Activated CD4-positive, alpha-beta T cell treated with anti-CD3 and anti-CD28 coated beads for 48 hours (primary cell): ENCODE data around the gene NRTN.
"Not testable (repeated sequence)": the region's sequence is repeated elsewhere in the genome, so short reads cannot be mapped to it uniquely, and the experiment has no call there.

Experiments used
- DNase-seq: peaks from one replicate; pipeline ENCODE4 v3.0.0-alpha.2; 2020

NRTN gene, protein sequence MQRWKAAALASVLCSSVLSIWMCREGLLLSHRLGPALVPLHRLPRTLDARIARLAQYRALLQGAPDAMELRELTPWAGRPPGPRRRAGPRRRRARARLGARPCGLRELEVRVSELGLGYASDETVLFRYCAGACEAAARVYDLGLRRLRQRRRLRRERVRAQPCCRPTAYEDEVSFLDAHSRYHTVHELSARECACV

DNA sequence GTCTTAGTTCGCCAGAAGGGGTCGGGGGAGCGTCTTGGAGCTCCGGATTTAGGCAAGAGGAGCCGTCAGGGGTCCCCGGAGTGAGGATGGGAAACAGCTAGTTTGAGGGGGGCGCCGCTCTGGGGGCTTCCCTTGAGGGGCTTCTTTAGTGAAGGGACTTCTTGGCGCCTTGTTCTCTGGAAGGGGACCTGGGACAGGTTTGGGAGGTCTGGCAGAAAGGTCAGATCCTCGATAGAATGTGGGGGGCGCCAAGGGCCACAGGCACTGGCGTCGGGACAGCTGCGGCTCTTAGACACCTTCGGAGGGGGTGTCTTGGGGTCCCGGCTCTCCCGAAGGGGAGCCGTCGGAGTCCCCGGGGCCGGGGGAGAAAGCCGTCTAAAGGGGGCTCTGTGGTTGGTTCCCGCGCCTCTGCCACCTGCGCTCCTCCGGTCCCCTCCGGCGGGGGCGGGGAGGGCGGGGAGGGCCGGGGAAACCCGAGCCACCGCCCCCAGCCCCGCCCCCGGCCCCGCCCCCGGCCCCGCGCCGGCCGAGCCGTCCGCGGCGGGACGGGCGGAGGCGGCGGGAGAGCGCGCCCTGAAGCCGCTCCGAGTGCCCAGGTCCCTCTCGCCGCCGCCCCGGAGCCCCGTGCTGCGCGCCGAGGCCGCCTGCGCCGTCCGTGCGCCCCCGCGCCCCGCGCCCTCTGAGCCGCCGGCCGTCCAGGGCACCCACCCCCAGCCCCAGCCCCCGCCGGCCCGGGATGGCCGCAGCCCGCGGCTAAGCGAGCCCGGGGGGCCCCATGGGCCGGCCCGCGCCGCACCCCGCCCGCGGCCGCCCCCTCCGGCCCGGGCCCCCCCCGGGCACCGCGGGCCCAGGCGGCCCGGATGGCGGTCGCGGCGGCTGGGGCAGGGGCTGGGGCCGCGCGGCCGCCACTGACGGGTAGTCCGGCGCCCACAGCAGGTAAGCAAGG lies at the start of gene NRTN:
TSS of gene NRTN (plus strand) at position 552 of the 946 bp plus-strand sequence. CDS start 19,099 bp downstream, outside the sequence.
- DNase-seq: peak; percentile 44

DNA sequence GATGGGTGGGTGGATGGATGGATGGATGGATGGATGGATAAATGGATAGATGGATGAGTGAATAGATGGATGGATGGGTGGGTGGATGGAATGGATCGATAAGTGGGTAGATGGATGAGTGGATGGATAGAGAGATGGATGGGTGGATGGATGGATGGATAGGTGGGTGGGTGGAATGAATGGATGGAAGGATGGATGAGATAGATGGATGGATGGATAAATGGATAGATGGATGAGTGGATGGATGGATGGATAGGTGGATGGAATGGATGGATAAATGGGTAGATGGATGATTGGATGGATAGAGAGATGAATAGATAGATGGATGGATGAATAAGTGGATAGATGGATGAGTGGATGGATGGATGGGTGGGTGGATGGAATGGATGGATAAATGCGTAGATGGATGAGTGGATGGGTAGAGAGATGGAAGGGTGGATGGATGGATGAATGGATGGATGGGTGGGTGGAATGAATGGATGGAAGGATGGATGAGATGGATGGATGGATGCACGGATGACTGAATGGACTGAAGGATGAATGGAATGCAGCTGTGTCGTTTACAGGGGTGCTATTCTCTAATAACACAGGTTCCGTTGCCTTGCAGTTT lies 42.2 kb upstream of the NRTN start:
- no peak for DNase-seq

- no peak for DNase-seq
Measured at GRCh38 chr19:5765220-5765619, 39.6 kb upstream of the NRTN start.

GRCh38 chr19:5767949-5768348 lies 36.9 kb upstream of the NRTN start:
- no peak for DNase-seq

DNA sequence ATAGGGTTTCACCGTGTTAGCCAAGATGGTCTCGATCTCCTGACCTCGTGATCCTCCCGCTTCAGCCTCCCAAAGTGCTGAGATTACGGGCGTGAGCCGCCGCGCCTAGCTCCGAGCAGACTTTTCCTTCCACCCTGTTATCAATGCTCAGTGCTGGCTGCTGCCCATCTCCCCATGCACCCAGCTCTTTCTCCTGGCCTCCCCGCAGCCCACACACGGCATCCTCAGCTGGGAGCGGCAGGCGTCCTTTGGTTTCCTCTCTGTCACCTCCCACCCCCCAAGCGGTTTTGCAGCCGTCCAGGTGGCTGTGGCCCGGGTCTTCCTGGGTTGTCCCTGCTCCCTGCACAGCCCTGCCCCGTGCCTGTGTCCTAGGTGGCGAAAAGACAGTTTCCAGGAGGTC lies 32.5 kb upstream of the NRTN start:
- DNase-seq: no peak

- DNase-seq: no peak
Measured at GRCh38 chr19:5773276-5773675, 31.6 kb upstream of the NRTN start.

GRCh38 chr19:5774921-5775320 lies 29.9 kb upstream of the NRTN start:
- no peak for DNase-seq

GRCh38 chr19:5775668-5776309 lies 29.1 kb upstream of the NRTN start:
- DNase-seq: no peak

- no peak for DNase-seq
Measured at GRCh38 chr19:5778402-5778801, 26.5 kb upstream of the NRTN start.

- not testable (repeated sequence) for DNase-seq
Measured at GRCh38 chr19:5780916-5781315, 24.0 kb upstream of the NRTN start.

DNA sequence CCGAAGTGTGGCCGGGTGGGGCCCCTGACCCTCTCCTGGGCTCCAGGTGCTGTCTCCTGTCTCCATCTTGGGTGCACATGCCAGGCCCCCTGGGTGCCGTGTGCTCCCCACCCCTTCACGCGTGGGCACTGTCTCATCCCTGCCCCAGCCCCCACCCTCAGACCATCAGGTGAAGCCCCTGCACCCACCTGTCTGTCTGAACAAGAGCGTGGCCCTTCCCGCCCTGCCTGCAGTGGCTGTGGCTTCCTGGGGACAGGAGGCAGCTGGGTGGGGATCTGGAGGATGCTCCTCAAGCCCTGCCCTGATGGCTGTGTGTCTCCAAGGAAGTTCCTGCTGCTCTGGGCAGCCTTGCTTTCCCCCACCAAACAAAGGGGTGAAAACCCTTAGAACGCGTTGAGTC lies 22.5 kb upstream of the NRTN start:
- no peak for DNase-seq

DNA sequence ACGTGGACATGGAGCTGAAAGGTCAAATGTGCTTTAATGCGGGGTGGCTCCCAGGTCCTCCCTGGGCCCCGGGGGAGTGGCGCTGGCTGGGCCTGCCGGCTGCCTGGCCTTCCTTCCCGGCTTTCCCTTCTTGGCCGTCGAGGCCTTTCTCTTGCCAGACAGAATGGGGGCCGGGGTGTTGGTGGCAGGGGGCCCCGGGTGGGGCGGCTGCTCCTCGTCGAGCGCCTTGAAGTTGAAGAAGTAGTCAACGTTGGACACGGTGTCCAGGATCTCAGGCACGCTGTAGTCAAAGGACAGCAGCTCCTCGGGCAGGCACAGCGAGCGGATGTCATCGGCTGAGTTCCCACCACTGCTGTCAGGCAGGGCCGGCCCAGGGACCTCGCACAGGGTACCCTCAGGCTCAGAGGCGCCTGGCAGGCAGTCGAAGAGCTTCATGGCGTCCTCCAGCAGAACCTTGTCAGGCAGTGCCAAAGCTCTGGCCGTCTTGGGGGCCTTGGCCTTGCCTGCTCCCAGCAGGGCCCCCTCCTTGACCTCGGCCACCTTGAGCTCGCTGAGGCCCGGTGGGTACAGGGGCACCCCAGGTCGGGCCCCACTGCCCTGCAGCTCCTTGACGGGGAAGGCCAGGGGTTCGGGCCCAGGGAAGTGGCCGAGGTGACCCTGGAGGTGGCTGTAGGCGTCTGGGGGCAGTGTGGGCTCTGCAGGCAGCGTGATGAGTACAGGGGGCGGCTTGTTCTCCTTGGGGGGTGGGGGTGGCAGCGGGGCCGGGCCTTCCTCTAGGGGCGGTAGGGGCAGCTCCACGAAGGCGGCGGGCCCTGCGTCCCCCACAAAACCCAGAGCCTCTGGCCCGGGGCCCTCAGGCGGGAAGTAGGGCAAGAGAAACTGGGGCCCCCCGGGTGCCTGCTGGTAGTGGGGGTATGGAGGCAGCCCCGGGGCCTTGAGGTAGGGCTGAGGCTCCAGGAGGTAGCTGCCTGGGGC lies 21.6 kb upstream of the NRTN start:
- no peak for DNase-seq

GRCh38 chr19:5784581-5785147 lies 20.2 kb upstream of the NRTN start, which contains the start of gene PRR22:
Gene PRR22, minus strand, starts transcription at chr19:5784746. Its CDS starts 86 bp downstream, at chr19:5784660.
- DNase-seq: no peak

DNA sequence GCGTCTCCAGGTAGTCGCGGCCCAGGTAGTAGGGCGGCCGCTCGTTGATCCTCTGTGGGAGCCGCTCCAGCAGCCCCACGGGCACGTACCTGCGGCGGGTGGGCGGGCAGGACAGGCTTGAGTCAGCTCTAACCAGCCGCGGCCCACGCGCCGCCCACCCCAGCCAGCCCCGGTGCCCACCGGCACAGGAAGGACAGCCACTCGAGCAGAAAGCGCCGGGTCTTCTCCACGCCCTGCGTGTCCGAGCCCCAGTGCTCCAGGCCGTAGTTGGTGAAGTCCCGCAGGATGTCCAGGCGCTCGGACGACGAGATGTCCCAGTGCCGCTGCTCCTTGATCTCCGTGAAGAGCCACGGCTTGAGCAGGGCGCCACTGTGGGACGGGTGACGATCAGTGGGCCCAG lies 19.4 kb upstream of the NRTN start:
- no peak for DNase-seq

- no peak for DNase-seq
Measured at GRCh38 chr19:5786593-5787408, 18.1 kb upstream of the NRTN start.

GRCh38 chr19:5787409-5788182 lies 17.3 kb upstream of the NRTN start:
- no peak for DNase-seq

DNA sequence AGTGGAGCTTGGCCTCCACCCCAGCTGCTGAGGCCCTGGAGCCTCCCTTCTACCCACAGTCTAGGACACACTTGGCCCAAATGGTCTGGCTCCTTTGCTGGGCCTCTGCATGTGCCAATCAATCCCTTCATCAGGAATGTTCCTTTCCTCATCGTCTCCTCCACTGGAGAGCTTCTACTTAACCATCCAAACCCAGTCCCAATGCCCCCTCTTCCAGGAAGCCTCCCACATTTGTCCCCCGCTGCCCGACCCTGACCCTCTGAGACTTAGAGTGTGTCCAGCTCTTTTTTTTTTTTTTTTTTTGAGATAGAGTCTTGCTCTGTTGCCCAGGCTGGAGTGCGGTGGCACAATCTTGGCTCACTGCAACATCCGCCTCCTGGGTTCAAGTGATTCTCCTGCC lies 16.4 kb upstream of the NRTN start:
- DNase-seq: no peak

DNA sequence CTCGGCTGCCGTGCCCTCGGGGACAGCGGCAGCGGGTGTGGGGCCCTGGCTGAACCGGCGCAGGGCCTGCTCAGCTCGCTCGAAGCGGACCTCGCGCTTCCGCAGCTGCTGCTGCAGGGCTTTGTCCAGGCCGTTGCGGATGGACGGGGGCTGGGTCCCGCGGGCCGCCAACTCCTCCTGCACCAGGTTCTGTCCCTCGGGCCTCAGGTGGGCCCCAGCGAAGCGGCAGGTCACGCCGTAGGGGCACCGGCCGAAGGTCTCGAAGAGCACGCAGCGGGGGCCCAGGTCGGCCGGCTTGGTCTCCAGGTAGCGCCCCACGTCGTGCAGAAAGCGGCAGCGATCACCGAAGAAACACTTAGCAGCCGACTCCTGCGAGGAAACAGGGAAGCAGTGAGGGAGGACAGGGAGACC lies 15.5 kb upstream of the NRTN start:
- DNase-seq: no peak

GRCh38 chr19:5789886-5790558 lies 14.8 kb upstream of the NRTN start:
- no peak for DNase-seq
